ENCODE measurements around the gene TRMT112.

GRCh38 chr11:64285885-64286800, 31.2 kb downstream of the TRMT112 start:
- TF ChIP-seq EZH2 (optimal IDR thresholded peaks at IDR 0.05; ENCODE audit: low read depth, low read length) (no peak), CTCF (IDR thresholded peaks at IDR 0.05; ENCODE audit: low read length) (peak; percentile 60), EZH2phosphoT487 (IDR thresholded peaks at IDR 0.05; ENCODE audit: low read length) (no peak)
